IPS-18a (cell line): ENCODE measurements around the gene ZNF607.
A peak's percentile ranks its signal among the peaks of the same experiment; 100 is the strongest.
"Not testable (repeated sequence)": the region's sequence is repeated elsewhere in the genome, so short reads cannot be mapped to it uniquely, and the experiment has no call there.

Experiments
- H3K27ac ChIP-seq: one replicate; pipeline ENCODE4 v1.5.1; 2013; ENCODE audit warnings: low read length
- H3K27me3 ChIP-seq: one replicate; pipeline ENCODE4 v1.6.1; 2013; ENCODE audit warnings: mild to moderate bottlenecking, low read length; ENCODE audit not compliant: control insufficient read depth, insufficient read depth
- H3K36me3 ChIP-seq: one replicate; pipeline ENCODE4 v1.6.1; 2013; ENCODE audit warnings: low read depth, low read length; ENCODE audit not compliant: control insufficient read depth
- H3K4me1 ChIP-seq: one replicate; pipeline ENCODE4 v1.6.1; 2013; ENCODE audit warnings: low read depth, low read length; ENCODE audit not compliant: control insufficient read depth
- H3K4me3 ChIP-seq: one replicate; pipeline ENCODE4 v1.5.1; 2013; ENCODE audit warnings: low read length
- H3K9ac ChIP-seq: one replicate; pipeline ENCODE4 v1.6.1; 2013; ENCODE audit warnings: mild to moderate bottlenecking, low read length, moderate library complexity
- H3K9me3 ChIP-seq: one replicate; pipeline ENCODE4 v1.6.1; 2013; ENCODE audit warnings: low read depth, low read length; ENCODE audit not compliant: control insufficient read depth

The ZNF607 gene

GRCh38 chr19:37719111-37719926, at the start of gene ZNF607:
ZNF607 (minus strand) TSS chr19:37719761; CDS start chr19:37711618, 8,143 bp downstream.
- no peaks in the 10 kb centered on the region for H3K36me3 ChIP-seq
- H3K27me3 ChIP-seq: no peaks in the 10 kb centered on the region
- H3K4me3 ChIP-seq: peak within 1 kb of the TSS; percentile 78
- no peaks in the 10 kb centered on the region for H3K9me3 ChIP-seq
- peaks cover 20% of the 10 kb centered on the region for H3K4me1 ChIP-seq
- H3K27ac ChIP-seq: peak within 1 kb of the TSS; percentile 26
- H3K9ac ChIP-seq: peak within 1 kb of the TSS; percentile 75

GRCh38 chr19:37763488-37763887, 43.9 kb upstream of the ZNF607 start:
- Histone ChIP-seq H3K27me3 (no peaks in the 10 kb centered on the region), H3K4me3 (no peak overlapping the region), H3K9ac (no peak overlapping the region), H3K27ac (no peak overlapping the region), H3K9me3 (no peaks in the 10 kb centered on the region), H3K36me3 (peaks cover 3% of the 10 kb centered on the region), H3K4me1 (no peaks in the 10 kb centered on the region)

- not testable (repeated sequence) for H3K4me3 ChIP-seq, H3K27ac ChIP-seq, H3K27me3 ChIP-seq, H3K4me1 ChIP-seq, H3K9ac ChIP-seq, H3K36me3 ChIP-seq, H3K9me3 ChIP-seq
Observed at GRCh38 chr19:37757683-37758082, 38.1 kb upstream of the ZNF607 start.

- Histone ChIP-seq H3K27ac (no peak overlapping the region), H3K27me3 (no peaks in the 10 kb centered on the region), H3K9me3 (peaks cover 29% of the 10 kb centered on the region), H3K4me3 (no peak overlapping the region), H3K4me1 (no peaks in the 10 kb centered on the region), H3K9ac (no peak overlapping the region), H3K36me3 (peaks cover 18% of the 10 kb centered on the region)
Observed at GRCh38 chr19:37738371-37738770, 18.8 kb upstream of the ZNF607 start.

- H3K36me3 ChIP-seq: no peaks in the 10 kb centered on the region
- H3K9me3 ChIP-seq: no peaks in the 10 kb centered on the region
- no peak overlapping the region for H3K9ac ChIP-seq
Observed at GRCh38 chr19:37725181-37725580, 5.6 kb upstream of the ZNF607 start.

GRCh38 chr19:37719927-37720265, 335 bp upstream of the ZNF607 start:
- no peak overlapping the region for H3K4me3 ChIP-seq
- H3K27me3 ChIP-seq: no peaks in the 10 kb centered on the region
- H3K36me3 ChIP-seq: no peaks in the 10 kb centered on the region
- peaks cover 20% of the 10 kb centered on the region for H3K4me1 ChIP-seq
- no peak overlapping the region for H3K27ac ChIP-seq
- H3K9ac ChIP-seq: no peak overlapping the region
- H3K9me3 ChIP-seq: no peaks in the 10 kb centered on the region

More at GRCh38 chr19:37725181-37725580, 5.6 kb upstream of the ZNF607 start:
- Histone ChIP-seq H3K4me1 (no peaks in the 10 kb centered on the region), H3K4me3 (no peak overlapping the region), H3K27me3 (no peaks in the 10 kb centered on the region), H3K27ac (no peak overlapping the region)

DNA sequence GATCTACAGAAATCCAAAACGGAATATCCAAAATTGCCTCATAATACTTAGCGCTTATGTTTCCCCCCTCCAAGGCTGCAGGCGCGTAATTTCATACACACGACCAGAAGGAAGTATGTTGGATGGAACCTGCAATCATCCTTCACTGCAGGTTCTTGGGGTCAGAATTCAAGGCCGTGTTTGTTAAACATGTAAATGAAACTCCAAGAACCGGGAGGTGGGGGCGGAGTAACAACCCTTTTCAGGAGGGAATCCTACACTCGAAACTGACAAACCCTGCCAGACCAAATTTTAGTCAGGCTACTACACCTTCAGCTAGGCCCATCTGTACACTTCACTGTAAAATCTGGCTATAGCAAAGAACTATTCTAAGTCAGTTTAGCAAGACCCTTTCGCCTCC, 1.3 kb downstream of the ZNF607 start:
- Histone ChIP-seq H3K27me3 (no peaks in the 10 kb centered on the region), H3K36me3 (no peaks in the 10 kb centered on the region), H3K27ac (no peak overlapping the region), H3K9ac (peak overlapping the region; percentile 75), H3K9me3 (no peaks in the 10 kb centered on the region), H3K4me1 (peaks cover 20% of the 10 kb centered on the region), H3K4me3 (peak overlapping the region; percentile 78)

DNA sequence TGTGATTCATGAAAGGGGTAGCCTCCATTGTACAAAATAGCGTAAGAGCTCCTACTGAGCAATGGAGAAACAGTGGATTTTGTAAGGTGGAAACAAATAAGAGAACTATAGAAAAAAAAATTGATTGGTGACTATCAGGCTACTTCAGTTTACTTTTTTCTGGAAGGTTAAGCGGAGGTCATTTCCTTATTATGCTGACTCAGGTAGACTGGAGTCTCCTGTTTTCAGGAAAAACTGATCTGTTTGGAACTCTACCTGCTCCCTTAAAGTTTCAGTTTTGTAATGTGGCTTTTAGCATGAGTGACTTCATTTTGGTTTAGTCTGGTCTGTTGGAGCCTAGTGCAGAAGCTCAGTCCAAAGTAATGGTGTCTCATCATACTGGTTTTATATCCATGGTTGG, 3.4 kb downstream of the ZNF607 start:
- Histone ChIP-seq H3K27ac (peak overlapping the region; percentile 34), H3K9ac (no peak overlapping the region), H3K4me1 (peaks cover 20% of the 10 kb centered on the region), H3K9me3 (no peaks in the 10 kb centered on the region), H3K36me3 (peaks cover 5% of the 10 kb centered on the region), H3K4me3 (peak overlapping the region; percentile 32), H3K27me3 (no peaks in the 10 kb centered on the region)

- no peaks in the 10 kb centered on the region for H3K4me1 ChIP-seq
- H3K4me3 ChIP-seq: no peak overlapping the region
- H3K9ac ChIP-seq: no peak overlapping the region
- H3K9me3 ChIP-seq: no peaks in the 10 kb centered on the region
- H3K27ac ChIP-seq: no peak overlapping the region
- H3K36me3 ChIP-seq: peaks cover 19% of the 10 kb centered on the region
- H3K27me3 ChIP-seq: no peaks in the 10 kb centered on the region
Observed at GRCh38 chr19:37706052-37706605, 13.4 kb downstream of the ZNF607 start.

GRCh38 chr19:37699057-37699456, 20.5 kb downstream of the ZNF607 start:
- Histone ChIP-seq H3K9me3 (no peaks in the 10 kb centered on the region), H3K27me3 (peaks cover 7% of the 10 kb centered on the region), H3K4me1 (peaks cover 7% of the 10 kb centered on the region), H3K27ac (no peak overlapping the region), H3K4me3 (no peak overlapping the region), H3K36me3 (peaks cover 18% of the 10 kb centered on the region), H3K9ac (no peak overlapping the region)

DNA sequence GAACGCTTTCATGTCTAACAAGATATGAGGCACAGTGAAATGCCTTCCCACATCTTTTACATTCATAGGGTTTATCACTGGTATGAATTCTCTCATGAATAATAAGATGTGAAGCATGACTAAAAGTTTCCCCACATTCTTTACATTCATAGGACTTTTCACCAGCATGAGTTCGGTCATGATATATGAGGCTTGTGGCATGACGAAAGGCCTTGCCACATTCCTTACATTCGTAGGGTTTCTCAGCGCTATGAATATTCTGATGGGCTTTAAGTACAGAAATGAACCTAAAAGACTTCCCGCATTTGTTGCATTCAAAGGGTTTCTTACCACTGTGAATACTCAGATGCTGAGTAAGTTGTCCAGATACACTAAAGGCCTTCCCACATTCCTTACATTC, 21.3 kb downstream of the ZNF607 start:
- H3K4me1 ChIP-seq: peaks cover 7% of the 10 kb centered on the region
- no peak overlapping the region for H3K9ac ChIP-seq
- H3K27me3 ChIP-seq: peaks cover 16% of the 10 kb centered on the region
- H3K4me3 ChIP-seq: no peak overlapping the region
- H3K36me3 ChIP-seq: peaks cover 18% of the 10 kb centered on the region
- H3K27ac ChIP-seq: no peak overlapping the region
- H3K9me3 ChIP-seq: no peaks in the 10 kb centered on the region
